Stimulated activated CD8-positive, alpha-beta memory T cell treated with anti-CD3 and anti-CD28 coated beads, Interleukin-4, amount 100 ng/mL, for 4 hours (primary cell): ENCODE data around the gene CXorf38.
"Not testable (repeated sequence)": the region's sequence is repeated elsewhere in the genome, so short reads cannot be mapped to it uniquely, and the experiment has no call there.

Source experiments
- DNase-seq, 2 donors: peaks; one replicate each; pipeline ENCODE4 v3.0.0-alpha.2; 2020; ENCODE audit warnings: low read depth in 2 of 2, low spot score in 1 of 2

CXorf38 gene

GRCh38 chrX:40628506-40628905 lies 18.9 kb downstream of the CXorf38 start:
- no peak for DNase-seq

- no peak for DNase-seq
Measured at GRCh38 chrX:40625294-40625693, 22.1 kb downstream of the CXorf38 start.

- no peak for DNase-seq
Measured at GRCh38 chrX:40623665-40624064, 23.7 kb downstream of the CXorf38 start.

GRCh38 chrX:40623139-40623536 lies 24.2 kb downstream of the CXorf38 start, which contains the start of gene MPC1L:
MPC1L (plus strand) TSS chrX:40623428; CDS start chrX:40623566, 138 bp downstream.
- DNase-seq, result no peak

- DNase-seq, result no peak
Measured at GRCh38 chrX:40622479-40623138, 24.8 kb downstream of the CXorf38 start.

GRCh38 chrX:40617566-40617965 lies 29.8 kb downstream of the CXorf38 start:
- no peak for DNase-seq

GRCh38 chrX:40615976-40616375 lies 31.4 kb downstream of the CXorf38 start:
- DNase-seq, result no peak

- DNase-seq, result no peak
Measured at GRCh38 chrX:40612511-40612910, 34.9 kb downstream of the CXorf38 start.

- no peak for DNase-seq
Measured at GRCh38 chrX:40607381-40607780, 40.0 kb downstream of the CXorf38 start.

- no peak for DNase-seq
Measured at GRCh38 chrX:40603446-40603845, 43.9 kb downstream of the CXorf38 start.

GRCh38 chrX:40589616-40590321 lies 57.6 kb downstream of the CXorf38 start:
- not testable (repeated sequence) for DNase-seq

- not testable (repeated sequence) for DNase-seq
Measured at GRCh38 chrX:40587623-40588022, 59.7 kb downstream of the CXorf38 start.

- DNase-seq, result no peak
Measured at GRCh38 chrX:40582811-40583210, 64.5 kb downstream of the CXorf38 start.

- DNase-seq, result not testable (repeated sequence)
Measured at GRCh38 chrX:40582178-40582577, 65.2 kb downstream of the CXorf38 start.

- no peak for DNase-seq
Measured at GRCh38 chrX:40581336-40581920, 65.9 kb downstream of the CXorf38 start.

- peak; percentile 77 to 78 for DNase-seq
Measured at GRCh38 chrX:40580537-40581335, 66.6 kb downstream of the CXorf38 start, which contains the start of gene ATP6AP2. ATP6AP2 (plus strand) TSS chrX:40580970; CDS start chrX:40581066, 96 bp downstream.

GRCh38 chrX:40579900-40580536 lies 67.3 kb downstream of the CXorf38 start:
- no peak for DNase-seq

- DNase-seq, result no peak
Measured at GRCh38 chrX:40579141-40579540, 68.2 kb downstream of the CXorf38 start.

- DNase-seq, result no peak
Measured at GRCh38 chrX:40578039-40578695, 69.2 kb downstream of the CXorf38 start.
